GM19043 (cell line): ENCODE data around the gene LRIT2.
A peak's percentile ranks its signal among the peaks of the same experiment; 100 is the strongest.

Source experiments
- ATAC-seq: cut with Tn5 transposase; IDR thresholded peaks from one replicate; pipeline ENCODE4 v1.9.1; 2021; ENCODE audit warnings: low read depth; ENCODE audit not compliant: unreplicated experiment

The LRIT2 gene

GRCh38 chr10:84211566-84211965 lies 13.8 kb downstream of the LRIT2 start:
- ATAC-seq, result no peak

- no peak for ATAC-seq
Observed at GRCh38 chr10:84208023-84208422, 17.3 kb downstream of the LRIT2 start.

GRCh38 chr10:84205853-84206525 lies 19.4 kb downstream of the LRIT2 start:
- ATAC-seq, result no peak

- peak; percentile 72 for ATAC-seq
Observed at GRCh38 chr10:84205049-84205852, 20.1 kb downstream of the LRIT2 start.

- no peak for ATAC-seq
Observed at GRCh38 chr10:84204610-84205009, 20.7 kb downstream of the LRIT2 start.

- peak; percentile 55 for ATAC-seq
Observed at GRCh38 chr10:84204122-84204521, 21.2 kb downstream of the LRIT2 start.

- ATAC-seq, result no peak
Observed at GRCh38 chr10:84202349-84202748, 23.0 kb downstream of the LRIT2 start.

GRCh38 chr10:84201682-84202081 lies 23.7 kb downstream of the LRIT2 start:
- ATAC-seq, result no peak

GRCh38 chr10:84201244-84201606 lies 24.1 kb downstream of the LRIT2 start:
- ATAC-seq, result no peak

GRCh38 chr10:84200537-84201243 lies 24.7 kb downstream of the LRIT2 start:
- ATAC-seq, result no peak

GRCh38 chr10:84198206-84198915 lies 27.0 kb downstream of the LRIT2 start:
- no peak for ATAC-seq

GRCh38 chr10:84197643-84198042 lies 27.7 kb downstream of the LRIT2 start:
- ATAC-seq, result no peak

GRCh38 chr10:84196941-84197340 lies 28.4 kb downstream of the LRIT2 start:
- no peak for ATAC-seq

GRCh38 chr10:84196083-84196482 lies 29.3 kb downstream of the LRIT2 start:
- ATAC-seq, result no peak

- ATAC-seq, result no peak
Observed at GRCh38 chr10:84195044-84195830, 30.1 kb downstream of the LRIT2 start.

GRCh38 chr10:84194424-84195043 lies 30.8 kb downstream of the LRIT2 start, which contains the start of gene CDHR1:
Gene CDHR1, plus strand, starts transcription at chr10:84194537. Its CDS starts 224 bp downstream, at chr10:84194761.
- ATAC-seq, result peak; percentile 56

- no peak for ATAC-seq
Observed at GRCh38 chr10:84193846-84194423, 31.4 kb downstream of the LRIT2 start.

- no peak for ATAC-seq
Observed at GRCh38 chr10:84193327-84193726, 32.0 kb downstream of the LRIT2 start.

GRCh38 chr10:84191106-84191505 lies 34.2 kb downstream of the LRIT2 start:
- no peak for ATAC-seq
